ENCODE results near the gene KDM2B. TPM values are rescaled to one million over a fixed set of nuclear protein-coding genes. Genes with fewer than 3 reads are reported as not detected.

The KDM2B gene
- polyA plus RNA-seq, 1 donor (not counting 4 experiments of a cell fraction or from before 2014, with no cell fraction given), result 10.3 TPM

- no peak for DNase-seq (ENCODE audit: low read depth, low spot score)
- Histone ChIP-seq H3K9me1 (ENCODE audit: control insufficient read depth, extremely low read depth, insufficient read depth, low read length) (peaks cover 2% of the 10 kb centered on the region), H3K9me3 (ENCODE audit: control insufficient read depth, low read depth, low read length) (no peaks in the 10 kb centered on the region), H4K20me1 (ENCODE audit: control insufficient read depth, extremely low read depth, insufficient read depth, low read length) (no peaks in the 10 kb centered on the region), H3K4me2 (ENCODE audit: control insufficient read depth, extremely low read depth, insufficient read depth, low read depth, low read length) (no peak overlapping the region), H3K4me3 (ENCODE audit: control insufficient read depth in 2 of 3, extremely low read depth in 1 of 3, insufficient read depth in 2 of 3, low read depth in 1 of 3, low read length in 3 of 3) (no peak overlapping the region), H3K9ac (ENCODE audit: control insufficient read depth, extremely low read depth, insufficient read depth, low read length) (no peak overlapping the region), H3K27me3 (ENCODE audit: control insufficient read depth, extremely low read depth, insufficient read depth, low read length) (no peaks in the 10 kb centered on the region), H3K27ac (ENCODE audit: control insufficient read depth, insufficient read depth, low read length) (no peak overlapping the region), H2AFZ (ENCODE audit: control insufficient read depth, low read length) (no peak overlapping the region), H3K4me1 (ENCODE audit: control insufficient read depth, extremely low read depth, insufficient read depth, low read length) (no peaks in the 10 kb centered on the region), H3K36me3 (ENCODE audit: control insufficient read depth in 2 of 2, extremely low read depth in 1 of 2, insufficient read depth in 2 of 2, low read length in 2 of 2) (peaks cover 30 to 59% of the 10 kb centered on the region in 2 experiments), H3K79me2 (ENCODE audit: control insufficient read depth, insufficient read depth, low read length) (peaks cover 31% of the 10 kb centered on the region)
- TF ChIP-seq CTCF (optimal IDR thresholded peaks at IDR 0.05 in 1 of 3, IDR thresholded peaks at IDR 0.05 in 1 of 3, conservative IDR thresholded peaks at IDR 0.05 in 1 of 3; ENCODE audit: extremely low read depth in 1 of 3, insufficient read depth in 2 of 3, low read length in 3 of 3) (no peak), EZH2 (IDR thresholded peaks at IDR 0.05; ENCODE audit: low read length) (no peak)
- dilution Hi-C loops (cut with MboI; ENCODE audit: extremely low pct_ligation_motif_present, low sequenced_read_pairs), result no loop called here
- no peak for FAIRE-seq
These were observed 163.0 kb downstream of the KDM2B start for GRCh38 chr12:121417847-121418246.

- H3K4me1 ChIP-seq (ENCODE audit: control insufficient read depth, extremely low read depth, insufficient read depth, low read length), result no peaks in the 10 kb centered on the region
- peaks cover 2% of the 10 kb centered on the region for H3K9me1 ChIP-seq (ENCODE audit: control insufficient read depth, extremely low read depth, insufficient read depth, low read length)
- H2AFZ ChIP-seq (ENCODE audit: control insufficient read depth, low read length), result no peak overlapping the region
- no peaks in the 10 kb centered on the region for H3K27me3 ChIP-seq (ENCODE audit: control insufficient read depth, extremely low read depth, insufficient read depth, low read length)
- H3K79me2 ChIP-seq (ENCODE audit: control insufficient read depth, insufficient read depth, low read length), result peaks cover 49% of the 10 kb centered on the region
- peaks cover 18 to 26% of the 10 kb centered on the region in 2 experiments for H3K36me3 ChIP-seq (ENCODE audit: control insufficient read depth in 2 of 2, extremely low read depth in 1 of 2, insufficient read depth in 2 of 2, low read length in 2 of 2)
- no peak overlapping the region for H3K4me3 ChIP-seq (ENCODE audit: control insufficient read depth in 2 of 3, extremely low read depth in 1 of 3, insufficient read depth in 2 of 3, low read depth in 1 of 3, low read length in 3 of 3)
- DNase-seq (ENCODE audit: low read depth, low spot score), result no peak
- H3K9me3 ChIP-seq (ENCODE audit: control insufficient read depth, low read depth, low read length), result no peaks in the 10 kb centered on the region
- H3K4me2 ChIP-seq (ENCODE audit: control insufficient read depth, extremely low read depth, insufficient read depth, low read depth, low read length), result no peak overlapping the region
- TF ChIP-seq CTCF (optimal IDR thresholded peaks at IDR 0.05 in 1 of 3, IDR thresholded peaks at IDR 0.05 in 1 of 3, conservative IDR thresholded peaks at IDR 0.05 in 1 of 3; ENCODE audit: extremely low read depth in 1 of 3, insufficient read depth in 2 of 3, low read length in 3 of 3) (no peak), EZH2 (IDR thresholded peaks at IDR 0.05; ENCODE audit: low read length) (no peak)
- no peak overlapping the region for H3K9ac ChIP-seq (ENCODE audit: control insufficient read depth, extremely low read depth, insufficient read depth, low read length)
- FAIRE-seq, result no peak
- no peak overlapping the region for H3K27ac ChIP-seq (ENCODE audit: control insufficient read depth, insufficient read depth, low read length)
- no peaks in the 10 kb centered on the region for H4K20me1 ChIP-seq (ENCODE audit: control insufficient read depth, extremely low read depth, insufficient read depth, low read length)
- dilution Hi-C loops (cut with MboI; ENCODE audit: extremely low pct_ligation_motif_present, low sequenced_read_pairs), result no loop called here
These were observed 166.9 kb downstream of the KDM2B start for GRCh38 chr12:121413917-121414316.

All from keratinocyte (primary cell).